ENCODE results near the gene PTPN9. TPM values are rescaled to one million over a fixed set of nuclear protein-coding genes. Genes with fewer than 3 reads are reported as not detected.

The PTPN9 gene
- total RNA-seq, 4 donors from 2014 or later: 5.6 to 33.0 (median 18.9) TPM

- Histone ChIP-seq H3K4me1 (no peaks in the 10 kb centered on the region), H3K27ac (peak overlapping the region; percentile 95 to 99), H3K4me3 (peak overlapping the region; percentile 76 to 81), H3K9me3 (no peaks in the 10 kb centered on the region), H3K36me3 (no peaks in the 10 kb centered on the region), H3K27me3 (no peaks in the 10 kb centered on the region)
- TF ChIP-seq POLR2A (IDR thresholded peaks at IDR 0.05): no peak
- TF ChIP-seq CTCF (IDR thresholded peaks at IDR 0.05): no peak
- DNase-seq: no peak
- intact Hi-C loops (cut with DNase I; ENCODE audit: low total_unique reads): no loop called here
Measured at GRCh38 chr15:75455982-75456531, 123.1 kb downstream of the PTPN9 start.

DNA sequence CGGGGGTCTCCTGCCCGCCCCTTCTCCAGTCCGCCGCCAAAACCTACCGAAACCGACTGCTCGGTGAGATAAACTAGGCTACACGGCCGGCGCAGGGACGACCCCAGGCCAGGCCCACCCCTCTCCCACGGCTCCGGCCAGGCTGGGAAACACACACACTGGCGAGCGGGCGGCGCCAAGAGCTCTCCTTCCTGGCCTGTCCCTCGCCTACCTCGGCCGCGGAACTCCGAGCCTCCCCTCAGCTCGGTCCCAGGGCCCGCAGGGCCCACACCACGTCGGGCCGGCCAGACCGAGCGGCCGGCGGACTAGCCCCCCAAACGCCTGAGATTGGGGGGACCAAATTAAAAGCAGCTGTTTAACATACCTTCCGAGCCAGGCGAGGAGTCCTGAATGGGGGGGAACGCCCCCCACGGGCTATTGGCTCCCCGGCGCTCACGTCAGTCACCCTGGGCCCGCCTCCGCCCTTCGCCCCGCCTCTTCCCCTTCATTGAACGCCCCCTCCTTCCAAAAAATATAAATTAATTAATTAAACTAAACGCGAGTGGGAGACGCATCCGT lies 123.6 kb downstream of the PTPN9 start:
- TF ChIP-seq CTCF (IDR thresholded peaks at IDR 0.05) (no peak), POLR2A (IDR thresholded peaks at IDR 0.05) (peak; percentile 67 to 72)
- Histone ChIP-seq H3K36me3 (no peaks in the 10 kb centered on the region), H3K27ac (peak overlapping the region; percentile 95 to 99), H3K27me3 (no peaks in the 10 kb centered on the region), H3K9me3 (no peaks in the 10 kb centered on the region), H3K4me3 (peak overlapping the region; percentile 76 to 81), H3K4me1 (no peaks in the 10 kb centered on the region)
- peak; percentile 86 to 89 for DNase-seq
- intact Hi-C loops (cut with DNase I; ENCODE audit: low total_unique reads): no loop called here

GRCh38 chr15:75454471-75455378 lies 124.4 kb downstream of the PTPN9 start:
- no peaks in the 10 kb centered on the region for H3K9me3 ChIP-seq
- no peak for DNase-seq
- intact Hi-C loops (cut with DNase I; ENCODE audit: low total_unique reads): no loop called here
- peak overlapping the region; percentile 95 to 99 for H3K27ac ChIP-seq
- TF ChIP-seq CTCF (IDR thresholded peaks at IDR 0.05): peak in 1 of 4 experiments; percentile 6
- no peak for TF ChIP-seq POLR2A (IDR thresholded peaks at IDR 0.05)
- peaks cover 2% of the 10 kb centered on the region in 2 donors for H3K4me1 ChIP-seq
- H3K27me3 ChIP-seq: no peaks in the 10 kb centered on the region
- peak overlapping the region; percentile 76 to 81 for H3K4me3 ChIP-seq
- no peaks in the 10 kb centered on the region for H3K36me3 ChIP-seq

DNA sequence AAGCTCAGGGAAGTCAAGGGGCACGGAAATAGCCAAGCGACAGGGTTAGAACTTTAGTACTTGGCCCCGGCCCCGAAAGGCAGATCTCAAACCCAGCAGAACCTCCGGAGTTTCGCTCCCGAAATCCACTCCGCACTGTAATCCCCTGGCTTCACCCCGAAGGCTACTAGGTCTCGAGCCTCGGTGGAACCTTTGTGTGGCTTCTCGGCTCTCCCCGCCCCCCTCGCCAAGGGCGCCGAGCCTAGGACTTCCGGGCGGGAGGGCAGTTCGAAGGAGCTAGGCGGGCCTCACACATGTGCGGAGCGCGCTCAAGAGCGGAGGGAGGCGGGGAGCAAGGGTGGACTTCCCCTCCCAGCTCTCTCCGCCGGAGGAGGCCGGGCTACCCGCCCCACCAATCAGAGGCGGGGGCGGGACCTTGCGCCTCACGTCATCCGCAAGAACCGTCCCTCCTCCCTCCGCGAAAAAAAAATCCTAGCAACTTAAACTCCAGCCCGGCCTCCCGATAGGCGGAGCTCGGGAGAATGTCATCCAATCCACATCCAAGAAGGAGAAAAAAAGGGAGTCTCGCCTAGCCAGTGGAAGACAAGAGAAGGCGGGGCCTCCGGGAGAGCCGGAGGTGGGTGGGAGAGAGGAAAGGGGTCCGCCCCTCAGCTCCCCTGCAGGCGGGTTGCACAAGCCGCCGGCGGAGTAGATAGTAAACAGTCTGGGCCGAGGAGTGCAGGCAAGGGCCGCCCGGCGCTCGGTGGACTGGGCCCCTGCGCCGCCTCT lies 125.2 kb downstream of the PTPN9 start:
- no peaks in the 10 kb centered on the region for H3K36me3 ChIP-seq
- peak overlapping the region; percentile 76 to 81 for H3K4me3 ChIP-seq
- intact Hi-C loops (cut with DNase I; ENCODE audit: low total_unique reads): no loop called here
- H3K27me3 ChIP-seq: no peaks in the 10 kb centered on the region
- H3K4me1 ChIP-seq: peaks cover 6 to 7% of the 10 kb centered on the region in 2 donors
- peak overlapping the region; percentile 98 to 99 for H3K27ac ChIP-seq
- TF ChIP-seq CTCF (IDR thresholded peaks at IDR 0.05) (peak in 2 of 4 experiments; percentile 19 to 29), POLR2A (IDR thresholded peaks at IDR 0.05) (peak; percentile 76 to 81)
- DNase-seq: peak; percentile 98
- no peaks in the 10 kb centered on the region for H3K9me3 ChIP-seq
